CD14-positive monocyte (primary cell): ENCODE measurements around the gene YPEL3. TPM values are rescaled to one million over a fixed set of nuclear protein-coding genes. Genes with fewer than 3 reads are reported as not detected.

Source experiments
- DNase-seq, 3 donors: peaks; one replicate each; pipeline ENCODE4 v3.0.0-alpha.2; 2011 to 2022
- H2AFZ ChIP-seq: 2 replicates; pipeline ENCODE4 v1.6.0; 2012; ENCODE audit warnings: mild to moderate bottlenecking, low read depth, low read length, inconsistent platforms; ENCODE audit not compliant: insufficient read depth, poor library complexity, severe bottlenecking
- H3K27ac ChIP-seq, 2 donors: 1 replicate in 1 of 2; 2 replicates in 1 of 2; pipeline ENCODE4 v1.5.1; 2012 to 2013; ENCODE audit warnings: low read length in 2 of 2, control low read depth in 1 of 2, inconsistent platforms in 1 of 2, low read depth in 1 of 2, mild to moderate bottlenecking in 1 of 2
- H3K27me3 ChIP-seq, 2 donors: one replicate each; pipeline versions ENCODE4 v1.6.0 to v1.6.1; 2011 to 2013; ENCODE audit warnings: low read length in 2 of 2; ENCODE audit not compliant: control insufficient read depth in 2 of 2, insufficient read depth in 2 of 2
- H3K36me3 ChIP-seq, 2 donors: replicated peaks in 1 of 2; 1 replicate in 1 of 2; 2 replicates in 1 of 2; pipeline versions ENCODE4 v1.5.1 to v1.6.1; 2012 to 2013; ENCODE audit warnings: low read length in 2 of 2, control low read depth in 1 of 2, inconsistent platforms in 1 of 2, mild to moderate bottlenecking in 1 of 2; ENCODE audit not compliant: insufficient read depth in 2 of 2, control insufficient read depth in 1 of 2
- H3K4me1 ChIP-seq, 2 donors: 1 replicate in 1 of 2; 2 replicates in 1 of 2; pipeline versions ENCODE4 v1.5.1 to v1.6.1; 2012 to 2013; ENCODE audit warnings: low read length in 2 of 2, control low read depth in 1 of 2, inconsistent platforms in 1 of 2, mild to moderate bottlenecking in 1 of 2, moderate library complexity in 1 of 2; ENCODE audit not compliant: insufficient read depth in 2 of 2, control insufficient read depth in 1 of 2
- H3K4me2 ChIP-seq: replicated peaks from 2 replicates; pipeline ENCODE3; 2012; ENCODE audit warnings: low read length, moderate library complexity, mild to moderate bottlenecking; ENCODE audit not compliant: poor library complexity, severe bottlenecking; ENCODE audit errors: extremely low read depth
- H3K4me3 ChIP-seq, 3 experiments: fragments of 200-600 bp in 1 of 3; sonication (generic) in 1 of 3; replicated peaks in 1 of 3; 1 replicate in 2 of 3; 2 replicates in 1 of 3; pipeline ENCODE4 v1.5.1; 2011 to 2013; ENCODE audit warnings: low read length in 3 of 3, mild to moderate bottlenecking in 3 of 3, control low read depth in 2 of 3, low read depth in 2 of 3, inconsistent platforms in 1 of 3, moderate library complexity in 1 of 3
- H3K79me2 ChIP-seq: 2 replicates; pipeline ENCODE4 v1.6.0; 2012; ENCODE audit warnings: mild to moderate bottlenecking, control low read depth, inconsistent platforms, low read length, moderate library complexity; ENCODE audit not compliant: insufficient read depth
- H3K9ac ChIP-seq: 2 replicates; pipeline ENCODE4 v1.6.0; 2017; ENCODE audit warnings: low read length, mild to moderate bottlenecking; ENCODE audit not compliant: insufficient read depth, poor library complexity, severe bottlenecking
- H3K9me3 ChIP-seq, 2 donors: replicated peaks in 1 of 2; 1 replicate in 1 of 2; 2 replicates in 1 of 2; pipeline versions ENCODE4 v1.5.1 to v1.6.1; 2012 to 2013; ENCODE audit warnings: low read length in 2 of 2, control low read depth in 1 of 2; ENCODE audit not compliant: control insufficient read depth in 1 of 2, insufficient read depth in 1 of 2
- H4K20me1 ChIP-seq: 2 replicates; pipeline ENCODE4 v1.6.0; 2012; ENCODE audit warnings: mild to moderate bottlenecking, low read length, control low read depth, moderate library complexity; ENCODE audit not compliant: insufficient read depth
- H3K27ac Mint-ChIP-seq, 7 donors: one replicate each; pipeline ENCODE4 v1.8.0; 2020; ENCODE audit warnings: mild to moderate bottlenecking in 7 of 7, mixed read lengths in 7 of 7, moderate library complexity in 6 of 7, inconsistent platforms in 2 of 7
- H3K27me3 Mint-ChIP-seq, 3 donors: one replicate each; pipeline ENCODE4 v1.8.0; 2021 to 2022; ENCODE audit warnings: low read depth in 3 of 3, mild to moderate bottlenecking in 3 of 3, mixed read lengths in 3 of 3, moderate library complexity in 3 of 3, inconsistent platforms in 1 of 3
- H3K36me3 Mint-ChIP-seq, 2 donors: one replicate each; pipeline ENCODE4 v1.8.0; 2020; ENCODE audit warnings: mixed read lengths in 2 of 2, inconsistent platforms in 1 of 2, mild to moderate bottlenecking in 1 of 2
- H3K4me1 Mint-ChIP-seq: one replicate; pipeline ENCODE4 v1.8.0; 2020; ENCODE audit warnings: mild to moderate bottlenecking, mixed read lengths
- H3K4me3 Mint-ChIP-seq, 2 donors: one replicate each; pipeline ENCODE4 v1.8.0; 2020; ENCODE audit warnings: mild to moderate bottlenecking in 2 of 2, mixed read lengths in 2 of 2, moderate library complexity in 1 of 2
- H3K9me3 Mint-ChIP-seq, 7 donors: one replicate each; pipeline ENCODE4 v1.8.0; 2020 to 2022; ENCODE audit warnings: mixed read lengths in 7 of 7, mild to moderate bottlenecking in 6 of 7, moderate library complexity in 6 of 7, inconsistent platforms in 2 of 7
- WGBS: methylation state at CpG from one replicate; pipeline ENCODE4 v1.1.5; 2013; ENCODE audit warnings: missing lambda C conversion rate; ENCODE audit not compliant: insufficient coverage; 5-methylcytosine and 5-hydroxymethylcytosine counted together
- intact Hi-C, 2 donors: fragments of 100-400 bp; cut with micrococcal nuclease; formaldehyde crosslinking; loops; one replicate each; pipeline versions ENCODE4 v1.15.0 to v1.15.1; 2023
- polyA plus RNA-seq, 3 donors: library from polyadenylated mRNA; depleted of rRNA in 1 of 3; unstranded in 2 of 3; stranded (reverse) in 1 of 3; fragments of 300-500 nt in 2 of 3; fragments of >200 nt in 1 of 3; fragmentation: Illumina TruSeq in 2 of 3; gene quantifications; 1 replicate in 2 of 3; 2 replicates in 1 of 3; pipeline ENCODE4 v1.2.3, GENCODE V29; 2012 to 2021
- TF ChIP-seq, protein P1 (sequence below): fragments of 200-600 bp; IDR thresholded peaks from one replicate; pipeline ENCODE4 v1.8.0; 2022; ENCODE audit warnings: antibody characterized with exemption, mild to moderate bottlenecking

The YPEL3 gene
- polyA plus RNA-seq, 3 donors, result 182 to 283 (median 235) TPM

DNA sequence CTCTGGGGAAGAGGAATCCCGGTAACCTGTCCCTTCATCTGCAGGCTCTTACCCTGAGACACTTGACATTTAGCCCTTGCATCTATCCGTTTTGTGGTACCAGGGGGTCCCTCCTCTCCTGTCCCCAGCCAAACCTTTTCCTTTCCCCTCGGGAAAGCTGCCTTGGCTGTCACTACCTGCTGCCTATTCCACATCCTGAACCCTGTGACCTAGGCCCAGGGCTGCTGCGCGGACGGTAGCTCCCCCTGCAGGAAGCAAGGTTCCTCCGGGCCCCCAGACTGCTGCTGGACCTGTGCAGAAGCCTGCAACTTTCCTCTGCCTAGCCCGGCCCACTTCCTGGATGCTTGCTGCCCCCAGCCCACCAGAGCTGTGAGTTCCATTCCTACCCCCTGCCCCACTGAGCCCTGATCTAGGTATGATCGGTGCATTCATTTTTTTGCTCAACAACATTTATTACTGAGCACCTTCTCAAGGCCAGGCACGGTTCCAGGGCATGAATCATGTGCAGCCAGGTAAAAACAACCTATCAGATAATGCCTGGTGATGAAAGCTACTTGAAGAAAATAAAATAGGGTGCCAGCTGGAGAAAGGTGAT, 41.0 kb downstream of the YPEL3 start:
- DNase-seq, result peak in 1 of 3 donors; percentile 48
- peaks cover 2% of the 10 kb centered on the region for H3K79me2 ChIP-seq
- H3K4me1 ChIP-seq, result peaks cover 11 to 18% of the 10 kb centered on the region in 2 donors
- no peaks in the 10 kb centered on the region for H4K20me1 ChIP-seq
- H3K4me2 ChIP-seq, result no peak overlapping the region
- no peak overlapping the region for H3K4me3 ChIP-seq
- no peaks in the 10 kb centered on the region for H3K9me3 ChIP-seq
- Mint-ChIP-seq H3K36me3 (no peaks in the 10 kb centered on the region), H3K27me3 (peaks cover 0 to 1% (median 0%) of the 10 kb centered on the region in 3 donors), H3K4me3 (no peak overlapping the region), H3K4me1 (peaks cover 15% of the 10 kb centered on the region), H3K27ac (peak overlapping the region in 2 of 7 donors; percentile 49 to 64), H3K9me3 (peaks cover 0 to 3% (median 0%) of the 10 kb centered on the region in 7 donors)
- H3K9ac ChIP-seq, result no peak overlapping the region
- TF ChIP-seq, protein P1, sequence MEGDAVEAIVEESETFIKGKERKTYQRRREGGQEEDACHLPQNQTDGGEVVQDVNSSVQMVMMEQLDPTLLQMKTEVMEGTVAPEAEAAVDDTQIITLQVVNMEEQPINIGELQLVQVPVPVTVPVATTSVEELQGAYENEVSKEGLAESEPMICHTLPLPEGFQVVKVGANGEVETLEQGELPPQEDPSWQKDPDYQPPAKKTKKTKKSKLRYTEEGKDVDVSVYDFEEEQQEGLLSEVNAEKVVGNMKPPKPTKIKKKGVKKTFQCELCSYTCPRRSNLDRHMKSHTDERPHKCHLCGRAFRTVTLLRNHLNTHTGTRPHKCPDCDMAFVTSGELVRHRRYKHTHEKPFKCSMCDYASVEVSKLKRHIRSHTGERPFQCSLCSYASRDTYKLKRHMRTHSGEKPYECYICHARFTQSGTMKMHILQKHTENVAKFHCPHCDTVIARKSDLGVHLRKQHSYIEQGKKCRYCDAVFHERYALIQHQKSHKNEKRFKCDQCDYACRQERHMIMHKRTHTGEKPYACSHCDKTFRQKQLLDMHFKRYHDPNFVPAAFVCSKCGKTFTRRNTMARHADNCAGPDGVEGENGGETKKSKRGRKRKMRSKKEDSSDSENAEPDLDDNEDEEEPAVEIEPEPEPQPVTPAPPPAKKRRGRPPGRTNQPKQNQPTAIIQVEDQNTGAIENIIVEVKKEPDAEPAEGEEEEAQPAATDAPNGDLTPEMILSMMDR, result peak; percentile 59
- intact Hi-C loops, result no loop called here
- WGBS, result 22% methylated on average over 7 of the region's 10 CpGs
- no peaks in the 10 kb centered on the region for H3K36me3 ChIP-seq
- no peak overlapping the region for H2AFZ ChIP-seq
- no peaks in the 10 kb centered on the region for H3K27me3 ChIP-seq
- H3K27ac ChIP-seq, result no peak overlapping the region

DNA sequence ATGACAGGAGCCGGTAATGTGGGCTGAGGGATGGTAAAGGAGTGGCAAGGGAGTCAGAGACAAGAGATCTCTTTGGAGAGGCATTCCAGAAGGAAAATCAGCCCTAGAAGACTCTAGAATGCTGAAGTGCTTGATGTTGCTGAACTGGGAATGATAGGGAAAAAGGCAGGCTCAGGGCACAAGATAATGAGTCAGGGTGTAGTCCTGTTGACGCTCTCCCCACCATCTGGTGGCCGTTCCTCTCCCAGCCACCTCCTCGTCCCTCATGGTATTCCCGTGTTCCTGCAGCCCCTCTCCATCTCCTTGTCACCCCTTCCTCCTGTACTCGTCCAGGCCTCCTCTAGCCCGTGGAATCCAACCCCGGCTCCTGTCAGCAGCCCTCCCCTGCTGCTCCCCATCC, 41.6 kb downstream of the YPEL3 start:
- H3K27ac Mint-ChIP-seq, result peak overlapping the region in 2 of 7 donors; percentile 64 to 68
- DNase-seq, result no peak

More for the DNA sequence above, 41.6 kb downstream of the YPEL3 start:
- H3K4me1 Mint-ChIP-seq, result peaks cover 15% of the 10 kb centered on the region
- Histone ChIP-seq H3K4me1 (peaks cover 11 to 18% of the 10 kb centered on the region in 2 donors), H3K27ac (no peak overlapping the region), H3K4me3 (no peak overlapping the region), H2AFZ (no peak overlapping the region), H3K9me3 (no peaks in the 10 kb centered on the region), H3K79me2 (peaks cover 2% of the 10 kb centered on the region), H4K20me1 (no peaks in the 10 kb centered on the region), H3K4me2 (no peak overlapping the region), H3K9ac (no peak overlapping the region), H3K36me3 (no peaks in the 10 kb centered on the region), H3K27me3 (no peaks in the 10 kb centered on the region)
- peaks cover 0 to 3% (median 0%) of the 10 kb centered on the region in 7 donors for H3K9me3 Mint-ChIP-seq
- H3K27me3 Mint-ChIP-seq, result peaks cover 0 to 1% (median 0%) of the 10 kb centered on the region in 3 donors
- H3K4me3 Mint-ChIP-seq, result no peak overlapping the region
- no peaks in the 10 kb centered on the region for H3K36me3 Mint-ChIP-seq
- TF ChIP-seq, protein P1, result no peak
- WGBS, result 93% methylated on average over 8 of the region's 8 CpGs
- intact Hi-C loops, result no loop called here
